ENCODE measurements around the gene SGMS1. TPM values are rescaled to one million over a fixed set of nuclear protein-coding genes. Genes with fewer than 3 reads are reported as not detected.

The SGMS1 gene
- polyA plus RNA-seq, 1 of the 3 experiments (the other 2 are of a cell fraction) = 6.3 TPM

- Histone ChIP-seq H3K36me3 (replicated peaks in 1 of 2; ENCODE audit: control insufficient read depth in 1 of 2, insufficient read depth in 2 of 2, low read length in 1 of 2) (no peaks in the 10 kb centered on the region), H3K9me3 (no peaks in the 10 kb centered on the region), H3K27me3 (ENCODE audit: insufficient read depth) (no peaks in the 10 kb centered on the region), H2AFZ (ENCODE audit: low read depth) (no peak overlapping the region), H3K9me2 (no peaks in the 10 kb centered on the region), H3K4me3 (ENCODE audit: low read depth in 2 of 2, low read length in 1 of 2) (no peak overlapping the region), H3F3A (replicated peaks; ENCODE audit: insufficient read depth) (peaks cover 5% of the 10 kb centered on the region), H3K9ac (no peak overlapping the region), H3K79me2 (ENCODE audit: insufficient read depth) (peaks cover 5% of the 10 kb centered on the region), H4K20me1 (ENCODE audit: insufficient read depth) (no peaks in the 10 kb centered on the region), H3K4me2 (no peak overlapping the region), H3K27ac (ENCODE audit: low read depth in 2 of 2, low read length in 1 of 2) (no peak overlapping the region), H3K4me1 (ENCODE audit: control insufficient read depth in 1 of 2, insufficient read depth in 2 of 2, low read depth in 1 of 2, low read length in 1 of 2) (peaks cover 29 to 38% of the 10 kb centered on the region in 2 experiments; a peak in 3 of 4 replicates)
- peak; percentile 54 for TF ChIP-seq RAD21 (IDR thresholded peaks at IDR 0.05; ENCODE audit: low read length)
- TF ChIP-seq PBX3 (IDR thresholded peaks at IDR 0.05) = 0 out of 2 replicates have a peak, but pooled peaks have one; percentile 20
- no peak for TF ChIP-seq RCOR1 (IDR thresholded peaks at IDR 0.05; ENCODE audit: low read length)
- peak; percentile 40 for TF ChIP-seq SMC3 (IDR thresholded peaks at IDR 0.05; ENCODE audit: low read depth, low read length)
- peak; percentile 35 for TF ChIP-seq CTCF (IDR thresholded peaks at IDR 0.05)
- TF ChIP-seq NRF1 (IDR thresholded peaks at IDR 0.05; ENCODE audit: low read depth, low read length) = no peak
- no peak for TF ChIP-seq EP300 (IDR thresholded peaks at IDR 0.05; ENCODE audit: borderline replicate concordance in 1 of 2, low read depth in 1 of 2, low read length in 1 of 2)
- 80% methylated on average over 4 of the region's 4 CpGs for WGBS (ENCODE audit: low lambda C conversion rate)
- ChIA-PET CTCF (interaction anchor here (0.8 to 1.7 kb wide), 3 partner anchors 10 to 71 kb away, joined by 3 to 4 read pairs (median 3); no protein-coding TSS in a partner anchor), POLR2A (no interaction called here)
- DNase-seq = no peak
Measured at GRCh38 chr10:50552771-50553535, 70.8 kb downstream of the SGMS1 start.

- WGBS (ENCODE audit: low lambda C conversion rate) = 98% methylated on average over 4 of the region's 4 CpGs
- CTCF ChIA-PET = interaction anchor here (1.2 kb wide), 1 partner anchor 72 kb away, joined by 3 read pairs; no protein-coding TSS in a partner anchor
- no peaks in the 10 kb centered on the region for H3K27me3 ChIP-seq (ENCODE audit: insufficient read depth)
- H4K20me1 ChIP-seq (ENCODE audit: insufficient read depth) = no peaks in the 10 kb centered on the region
- H3K4me3 ChIP-seq (ENCODE audit: low read depth in 2 of 2, low read length in 1 of 2) = no peak overlapping the region
- peaks cover 5% of the 10 kb centered on the region for H3K79me2 ChIP-seq (ENCODE audit: insufficient read depth)
- no peaks in the 10 kb centered on the region for H3K36me3 ChIP-seq (replicated peaks in 1 of 2; ENCODE audit: control insufficient read depth in 1 of 2, insufficient read depth in 2 of 2, low read length in 1 of 2)
- H3F3A ChIP-seq (replicated peaks; ENCODE audit: insufficient read depth) = peaks cover 5% of the 10 kb centered on the region
- POLR2A ChIA-PET = no interaction called here
- no peak for DNase-seq
- H3K4me2 ChIP-seq = no peak overlapping the region
- TF ChIP-seq MEF2A (IDR thresholded peaks at IDR 0.05; ENCODE audit: borderline replicate concordance, low read depth) = no peak
- TF ChIP-seq POLR2AphosphoS5 (IDR thresholded peaks at IDR 0.05; ENCODE audit: low read depth, low read length) = no peak
- no peak for TF ChIP-seq YY1 (IDR thresholded peaks at IDR 0.05; ENCODE audit: low read depth)
- no peak for TF ChIP-seq USF2 (IDR thresholded peaks at IDR 0.05; ENCODE audit: borderline replicate concordance, low read depth, low read length)
- no peak for TF ChIP-seq ELF1 (IDR thresholded peaks at IDR 0.05)
- TF ChIP-seq ZBTB33 (IDR thresholded peaks at IDR 0.05; ENCODE audit: borderline replicate concordance, low read depth) = no peak
- no peak overlapping the region for H2AFZ ChIP-seq (ENCODE audit: low read depth)
- H3K9me3 ChIP-seq = no peaks in the 10 kb centered on the region
- H3K9me2 ChIP-seq = no peaks in the 10 kb centered on the region
- no peak overlapping the region for H3K9ac ChIP-seq
- H3K27ac ChIP-seq (ENCODE audit: low read depth in 2 of 2, low read length in 1 of 2) = no peak overlapping the region
- H3K4me1 ChIP-seq (ENCODE audit: control insufficient read depth in 1 of 2, insufficient read depth in 2 of 2, low read depth in 1 of 2, low read length in 1 of 2) = peaks cover 22 to 34% of the 10 kb centered on the region in 2 experiments; a peak in 3 of 4 replicates
Measured at GRCh38 chr10:50552308-50552707, 71.4 kb downstream of the SGMS1 start.
